ENCODE results near the gene REXO5. TPM values are rescaled to one million over a fixed set of nuclear protein-coding genes. Genes with fewer than 3 reads are reported as not detected.
A peak's percentile ranks its signal among the peaks of the same experiment; 100 is the strongest.

The REXO5 gene
- total and polyA plus RNA-seq, 2 of the 13 experiments (the other 11 are each of a cell fraction or from before 2014, with no cell fraction given), result 5.9 to 13.1 TPM

- H3K9ac ChIP-seq (ENCODE audit: insufficient read depth, low read depth, low read length), result no peak overlapping the region
- ATAC-seq (no peak), DNase-seq (ENCODE audit: low spot score) (no peak), FAIRE-seq (no peak)
- H2AFZ ChIP-seq (ENCODE audit: low read length), result no peak overlapping the region
- BruUV-seq (replicated peaks), result no TSS peak
- H3K4me2 ChIP-seq (ENCODE audit: low read depth, low read length), result no peak overlapping the region
- intact Hi-C loops (cut with micrococcal nuclease; ENCODE audit: unreplicated experiment) (no loop called here), in situ Hi-C loops (cut with HindIII; ENCODE audit: extremely low pct_ligation_motif_present, low pct_unique_long_range_greater_than_20kb) (no loop called here)
- peaks cover 72% of the 10 kb centered on the region for H3K4me1 ChIP-seq (ENCODE audit: insufficient read depth, low read length)
- POLR2A ChIA-PET, result interaction anchor here (1.9 kb wide), 1 partner anchor 13 kb away, joined by 6 read pairs; the partner anchor contains the start of genes DCUN1D3 and LYRM1
- no peaks in the 10 kb centered on the region for H4K20me1 ChIP-seq (ENCODE audit: insufficient read depth, low read length)
- no peak overlapping the region for H3K4me3 ChIP-seq (replicated peaks in 1 of 3; ENCODE audit: insufficient read depth in 1 of 3, low read depth in 2 of 3, low read length in 3 of 3)
- H3K9me3 ChIP-seq (ENCODE audit: low read length), result no peaks in the 10 kb centered on the region
- CTCF ChIA-PET (ENCODE audit: low intra/inter-chr PET ratio, low total read pairs), result no interaction called here
- WGBS (ENCODE audit: low lambda C conversion rate), result 93% methylated on average over 1 of the region's 1 CpG
- no peaks in the 10 kb centered on the region for H3K27me3 ChIP-seq (ENCODE audit: control insufficient read depth in 1 of 2, insufficient read depth in 2 of 2, low read length in 2 of 2)
- peaks cover 81% of the 10 kb centered on the region for H3K79me2 ChIP-seq (ENCODE audit: insufficient read depth, low read length)
- no peak overlapping the region for H3K27ac ChIP-seq (ENCODE audit: extremely low read length, insufficient read depth, low read length)
- H3K36me3 ChIP-seq (replicated peaks in 1 of 2; ENCODE audit: control insufficient read depth in 1 of 2, insufficient read depth in 2 of 2, low read length in 2 of 2), result peaks cover 4 to 14% of the 10 kb centered on the region in 2 experiments; a peak in 4 of 5 replicates
- no peak for TF ChIP-seq ZNF180 (CRISPR knock-in tag; IDR thresholded peaks at IDR 0.05; ENCODE audit: borderline replicate concordance, low read depth)
- TF ChIP-seq MAFK (conservative IDR thresholded peaks at IDR 0.05 in 1 of 2, IDR thresholded peaks at IDR 0.05 in 1 of 2; ENCODE audit: low read length in 2 of 2), result peak; percentile 40 to 57; a peak in 3 of 4 replicates
- TF ChIP-seq JUNB (CRISPR knock-in tag; IDR thresholded peaks at IDR 0.05; ENCODE audit: borderline replicate concordance), result no peak
- peak; percentile 53 for TF ChIP-seq MAFF (IDR thresholded peaks at IDR 0.05; ENCODE audit: low read depth, low read length)
These were observed 80.9 kb downstream of the REXO5 start for GRCh38 chr16:20887207-20887606.

GRCh38 chr16:20889625-20890275, 83.4 kb downstream of the REXO5 start:
- Histone ChIP-seq H3K9ac (ENCODE audit: insufficient read depth, low read depth, low read length) (no peak overlapping the region), H3K79me2 (ENCODE audit: insufficient read depth, low read length) (peaks cover 84% of the 10 kb centered on the region), H3K27ac (ENCODE audit: extremely low read length, insufficient read depth, low read length) (peak overlapping the region; percentile 7), H3K9me3 (ENCODE audit: low read length) (no peaks in the 10 kb centered on the region), H2AFZ (ENCODE audit: low read length) (no peak overlapping the region), H3K4me3 (replicated peaks in 1 of 3; ENCODE audit: insufficient read depth in 1 of 3, low read depth in 2 of 3, low read length in 3 of 3) (no peak overlapping the region), H4K20me1 (ENCODE audit: insufficient read depth, low read length) (no peaks in the 10 kb centered on the region), H3K27me3 (ENCODE audit: control insufficient read depth in 1 of 2, insufficient read depth in 2 of 2, low read length in 2 of 2) (no peaks in the 10 kb centered on the region), H3K4me1 (ENCODE audit: insufficient read depth, low read length) (peaks cover 62% of the 10 kb centered on the region), H3K4me2 (ENCODE audit: low read depth, low read length) (no peak overlapping the region), H3K36me3 (replicated peaks in 1 of 2; ENCODE audit: control insufficient read depth in 1 of 2, insufficient read depth in 2 of 2, low read length in 2 of 2) (peaks cover 7 to 26% of the 10 kb centered on the region in 2 experiments; a peak in 4 of 5 replicates)
- POLR2A ChIA-PET, result interaction anchor here (1.3 to 2.2 kb wide), 2 partner anchors 10 to 29 kb away, joined by 3 to 7 read pairs; partner anchors contain the start of genes DCUN1D3 and LYRM1
- no TSS peak for BruUV-seq (replicated peaks)
- intact Hi-C loops (cut with micrococcal nuclease; ENCODE audit: unreplicated experiment) (no loop called here), in situ Hi-C loops (cut with HindIII; ENCODE audit: extremely low pct_ligation_motif_present, low pct_unique_long_range_greater_than_20kb) (no loop called here)
- DNase-seq (ENCODE audit: low spot score), result no peak
- whole genome bisulfite sequencing (ENCODE audit: low lambda C conversion rate), result 98% methylated on average over 4 of the region's 4 CpGs
- no peak for FAIRE-seq
- no peak for ATAC-seq
- CTCF ChIA-PET (ENCODE audit: low intra/inter-chr PET ratio, low total read pairs), result no interaction called here
- TF ChIP-seq ZNF549 (CRISPR knock-in tag; IDR thresholded peaks at IDR 0.05), result no peak
- no peak for TF ChIP-seq IKZF4 (CRISPR knock-in tag; IDR thresholded peaks at IDR 0.05; ENCODE audit: borderline replicate concordance, low read depth, not compliant biosample characterization)
- no peak for TF ChIP-seq NCOA5 (CRISPR knock-in tag; IDR thresholded peaks at IDR 0.05)
- no peak for TF ChIP-seq PPARG (CRISPR knock-in tag; conservative IDR thresholded peaks at IDR 0.05)
- TF ChIP-seq ZNF143 (CRISPR knock-in tag; IDR thresholded peaks at IDR 0.05), result no peak
- TF ChIP-seq TBX3 (IDR thresholded peaks at IDR 0.05; ENCODE audit: borderline replicate concordance), result no peak
- TF ChIP-seq JUN (CRISPR knock-in tag; IDR thresholded peaks at IDR 0.05), result no peak
- TF ChIP-seq ZNF414 (CRISPR knock-in tag; IDR thresholded peaks at IDR 0.05), result no peak
- no peak for TF ChIP-seq PRDM15 (CRISPR knock-in tag; IDR thresholded peaks at IDR 0.05)

All from HepG2 (cell line).